ENCODE results near the gene VMP1. TPM values are rescaled to one million over a fixed set of nuclear protein-coding genes. Genes with fewer than 3 reads are reported as not detected.

The VMP1 gene
- total RNA-seq, 1 experiment from 2014 or later, result 83.1 TPM

- no peak for DNase-seq
- H3K14ac ChIP-seq (ENCODE audit: insufficient read depth, low read length), result no peak overlapping the region
- no peak overlapping the region for H2AK5ac ChIP-seq (ENCODE audit: insufficient read length, low read length)
- H3T11ph ChIP-seq (ENCODE audit: low read length), result no peak overlapping the region
- no peak overlapping the region for H3K18ac ChIP-seq (ENCODE audit: insufficient read length, low read depth, low read length)
- 100% methylated on average over 1 of the region's 3 CpGs for WGBS (ENCODE audit: extremely low coverage, insufficient read length, low lambda C conversion rate)
- Mint-ChIP-seq H3K4me1 (peaks cover 15 to 17% of the 10 kb centered on the region in 2 experiments), H3K27me3 (ENCODE audit: low read depth) (no peaks in the 10 kb centered on the region), H3K9me3 (no peaks in the 10 kb centered on the region), H3K36me3 (ENCODE audit: insufficient read depth in 1 of 3, low read depth in 3 of 3) (peaks cover 16 to 22% (median 19%) of the 10 kb centered on the region in 3 experiments), H3K27ac (no peak overlapping the region), H3K4me3 (no peak overlapping the region)
- no peak overlapping the region for H2AFZ ChIP-seq (ENCODE audit: low read length)
- no peak overlapping the region for H2BK12ac ChIP-seq (ENCODE audit: insufficient read length, low read depth, low read length)
- H3K9me3 ChIP-seq (ENCODE audit: control insufficient read depth, low read depth, low read length), result no peaks in the 10 kb centered on the region
- H3K9ac ChIP-seq (ENCODE audit: extremely low read depth, insufficient read length, low read length), result no peak overlapping the region
- no peak overlapping the region for H2BK15ac ChIP-seq (ENCODE audit: low read depth, low read length)
- H3K4me2 ChIP-seq (ENCODE audit: insufficient read depth, insufficient read length, low read length), result no peak overlapping the region
- H4K91ac ChIP-seq (ENCODE audit: insufficient read length, low read depth, low read length), result no peak overlapping the region
- H4K20me1 ChIP-seq (ENCODE audit: control insufficient read depth, insufficient read depth, insufficient read length), result no peaks in the 10 kb centered on the region
- no peaks in the 10 kb centered on the region for H3K79me1 ChIP-seq (ENCODE audit: insufficient read depth, low read depth, low read length, poor library complexity, severe bottlenecking)
- no peak overlapping the region for H2BK5ac ChIP-seq (ENCODE audit: insufficient read length, low read length)
- H3K23ac ChIP-seq (ENCODE audit: insufficient read length, low read depth, low read length), result no peak overlapping the region
- no peak overlapping the region for H2BK20ac ChIP-seq (ENCODE audit: low read depth, low read length, poor library complexity, severe bottlenecking)
- peaks cover 3% of the 10 kb centered on the region; the same call in 1 of the 2 replicates for H3K4me1 ChIP-seq (ENCODE audit: insufficient read depth, low read length)
- H3K27ac ChIP-seq (ENCODE audit: insufficient read length, low read depth, low read length), result no peak overlapping the region
- H3K56ac ChIP-seq (ENCODE audit: insufficient read length, low read depth, low read length), result no peak overlapping the region
- no peaks in the 10 kb centered on the region for H3K27me3 ChIP-seq (ENCODE audit: insufficient read depth, low read length)
- H3K4ac ChIP-seq (ENCODE audit: low read depth, low read length), result no peak overlapping the region
- H4K8ac ChIP-seq (replicated peaks; ENCODE audit: insufficient read length, low read depth, low read length), result no peak overlapping the region
- no peak overlapping the region for H4K5ac ChIP-seq (ENCODE audit: insufficient read length, low read depth, low read length)
- H2BK120ac ChIP-seq (ENCODE audit: low read depth, low read length, poor library complexity, severe bottlenecking), result no peak overlapping the region
- TF ChIP-seq CTCF (conservative IDR thresholded peaks at IDR 0.05), result no peak
- no peaks in the 10 kb centered on the region for H3K23me2 ChIP-seq (ENCODE audit: insufficient read length, low read depth, low read length, poor library complexity, severe bottlenecking)
- H3K79me2 ChIP-seq (ENCODE audit: insufficient read depth, low read length), result no peaks in the 10 kb centered on the region
Observed at GRCh38 chr17:59856859-59857794, 149.7 kb downstream of the VMP1 start.

Data from H9 (cell line).